GM13977 (cell line): ENCODE data around the gene IDI2.

Experiments used
- DNase-seq: peaks from one replicate; pipeline ENCODE4 v3.0.0; 2012; ENCODE audit warnings: low spot score
- CTCF ChIP-seq: IDR thresholded peaks from 2 replicates; pipeline ENCODE4 v1.5.1; 2012; ENCODE audit warnings: mild to moderate bottlenecking, control low read depth; ENCODE audit not compliant: insufficient read depth; ENCODE audit errors: extremely low read depth, missing control alignments
- in situ Hi-C: fragments of 300-500 bp; cut with MboI; formaldehyde crosslinking; loops from one replicate; pipeline ENCODE4 v1.12.0; 2022; ENCODE audit warnings: low sequenced_read_pairs, low pct_unique_long_range_greater_than_20kb, mixed read lengths, inconsistent platforms; ENCODE audit not compliant: unreplicated experiment

IDI2 gene

GRCh38 chr10:974785-975074 is 50.9 kb downstream of the IDI2 start:
- in situ Hi-C loops = no loop called here
- TF ChIP-seq CTCF = no peak
- no peak for DNase-seq

- in situ Hi-C loops = no loop called here
- no peak for DNase-seq
- TF ChIP-seq CTCF = no peak
These were observed 51.4 kb downstream of the IDI2 start for GRCh38 chr10:974038-974784.

- in situ Hi-C loops = no loop called here
- DNase-seq = no peak
- TF ChIP-seq CTCF = no peak
These were observed 52.9 kb downstream of the IDI2 start for GRCh38 chr10:972763-973162.

- in situ Hi-C loops = no loop called here
- DNase-seq = no peak
These were observed 54.0 kb downstream of the IDI2 start for GRCh38 chr10:971613-972012.

GRCh38 chr10:971150-971542 is 54.5 kb downstream of the IDI2 start:
- no peak for DNase-seq
- in situ Hi-C loops = no loop called here
- TF ChIP-seq CTCF = no peak

More at GRCh38 chr10:971613-972012, 54.0 kb downstream of the IDI2 start:
- no peak for TF ChIP-seq CTCF

GRCh38 chr10:970311-971149 is 55.1 kb downstream of the IDI2 start:
- in situ Hi-C loops = no loop called here
- no peak for DNase-seq
- no peak for TF ChIP-seq CTCF
